Suppressor macrophage treated with lipopolysaccharide for 4 hours (primary cell): ENCODE data around the gene LTF.
A peak's percentile ranks its signal among the peaks of the same experiment; 100 is the strongest.
"Not testable (repeated sequence)": the region's sequence is repeated elsewhere in the genome, so short reads cannot be mapped to it uniquely, and the experiment has no call there.

Experiments used
- DNase-seq: peaks from one replicate; pipeline ENCODE4 v3.0.0-alpha.2; 2020

The LTF gene

DNA sequence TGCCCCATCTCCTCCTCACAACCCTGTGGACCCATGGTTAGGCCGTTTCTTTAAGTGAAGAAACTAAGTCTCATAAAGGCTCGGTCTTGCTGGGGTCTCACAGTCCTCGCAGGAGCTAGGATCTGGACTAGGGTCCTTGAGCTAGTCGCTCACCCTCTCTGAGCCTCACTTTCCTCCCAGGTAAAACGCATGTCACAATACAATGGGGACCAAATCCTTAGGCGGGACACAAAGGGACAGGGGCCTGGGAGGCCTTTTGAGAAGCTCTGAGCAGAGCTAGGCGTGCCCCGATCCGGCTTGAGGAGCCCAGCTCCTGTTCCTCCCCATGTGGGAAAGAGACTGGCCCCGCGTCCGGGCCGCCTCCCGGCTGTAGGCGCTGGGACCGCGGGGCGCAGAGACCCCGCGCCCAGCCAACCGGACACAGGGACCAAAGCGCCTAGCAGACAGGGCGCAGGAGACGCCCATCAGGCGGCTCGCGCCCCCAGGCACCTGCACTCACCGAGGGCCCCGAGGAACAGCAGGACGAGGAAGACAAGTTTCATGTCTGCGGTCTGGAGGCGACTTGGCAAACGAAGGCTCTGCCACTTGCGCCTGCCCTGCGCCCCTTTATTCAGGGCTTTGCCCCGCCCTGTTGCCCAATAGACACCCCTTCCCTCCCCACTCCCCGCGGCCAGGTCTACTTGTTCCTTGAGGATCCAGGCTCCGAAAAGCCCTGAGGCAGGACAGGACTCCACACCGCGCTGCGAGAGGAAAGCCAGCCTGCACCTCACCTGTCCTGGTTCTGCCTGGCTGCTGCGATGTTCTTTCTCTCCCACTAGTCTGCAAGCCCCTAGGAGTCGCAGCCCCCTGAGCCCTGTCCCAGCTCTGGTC, at the start of gene LTF:
LTF (minus strand) TSS at position 580 of the 870 bp plus-strand sequence; CDS start at position 542, 38 bp downstream.
- no peak for DNase-seq

DNA sequence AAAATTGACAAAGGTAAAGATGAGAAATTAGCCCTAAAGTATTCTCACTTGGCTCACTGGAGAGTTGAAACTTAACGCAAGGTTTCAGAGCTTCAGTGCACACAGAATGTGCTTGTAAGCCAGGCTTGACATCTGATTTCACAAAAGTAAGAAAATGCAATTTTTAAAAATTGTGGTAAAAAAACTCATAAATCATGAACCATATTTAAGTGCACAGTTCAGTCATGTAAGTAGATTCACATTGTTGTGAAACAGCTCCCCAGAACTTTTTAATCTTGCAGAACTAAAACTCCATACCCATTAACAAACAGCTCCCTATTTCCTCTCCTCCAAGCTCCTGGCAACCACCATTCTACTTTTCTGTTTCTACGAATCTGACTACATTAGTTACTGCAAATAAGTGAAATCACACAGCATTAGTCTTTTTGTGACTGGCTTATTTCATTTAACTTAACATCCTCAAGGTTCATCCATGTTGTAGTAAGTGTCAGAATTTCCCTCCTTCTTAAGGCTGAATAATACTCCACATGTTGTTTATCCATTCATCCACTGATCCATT, 47.6 kb upstream of the LTF start:
- DNase-seq = no peak

DNA sequence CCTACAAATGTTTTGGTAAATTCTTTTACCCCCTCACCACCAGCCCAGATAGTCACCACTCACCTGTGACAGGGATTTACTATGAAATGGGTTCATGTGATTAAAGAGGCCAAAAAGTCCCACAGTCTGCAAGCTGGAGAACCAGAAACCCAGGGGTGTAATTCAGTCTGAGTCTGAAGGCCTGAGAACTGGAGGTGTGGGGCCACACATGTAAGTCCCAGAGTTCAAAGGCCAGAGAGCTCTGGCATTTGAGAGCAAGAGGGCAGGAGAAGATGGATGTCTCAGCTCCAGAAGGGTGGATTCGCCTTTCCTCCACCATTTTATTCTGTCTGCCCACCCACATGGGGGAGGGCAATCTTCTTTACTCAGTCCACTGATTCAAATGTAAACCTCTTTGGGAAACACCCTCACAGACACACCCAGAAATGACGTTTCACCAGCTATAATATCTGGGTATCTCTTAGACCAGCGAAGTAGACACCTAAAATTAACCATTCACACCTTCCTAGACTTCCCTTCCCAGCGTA, 45.0 kb upstream of the LTF start:
- no peak for DNase-seq

DNA sequence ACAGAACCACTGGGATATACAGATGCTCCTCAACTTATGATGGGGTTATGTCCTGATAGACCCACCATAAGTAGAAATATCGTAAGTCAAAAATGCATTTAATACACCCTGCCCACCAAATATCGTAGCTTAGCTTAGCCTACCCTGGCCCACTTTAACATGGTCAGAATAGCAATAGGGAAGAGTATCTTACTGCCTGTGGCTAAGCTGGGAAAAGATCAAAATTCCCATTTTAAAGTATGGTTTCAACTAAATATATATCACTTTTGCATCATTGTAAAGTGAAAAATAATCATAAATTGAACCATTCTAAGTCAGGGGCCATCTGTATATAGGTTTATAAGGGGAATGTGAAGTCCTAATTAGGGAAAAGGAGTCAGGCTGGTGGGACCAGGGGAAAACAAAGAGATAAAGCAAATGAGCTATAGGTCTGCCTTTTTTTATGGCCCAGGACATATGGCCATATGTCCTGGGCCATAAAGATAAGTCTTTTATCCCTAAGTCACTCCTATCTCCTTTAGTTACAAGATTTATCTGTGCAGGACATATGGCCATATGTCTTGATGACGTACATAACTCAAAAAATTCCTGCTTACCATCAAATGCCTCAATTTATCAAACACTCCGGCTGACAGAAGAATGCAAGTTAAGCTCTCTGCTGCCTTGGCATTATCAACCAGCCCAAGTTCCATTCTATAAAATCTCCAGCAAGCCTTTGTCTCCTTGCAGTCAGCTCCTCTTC, 44.3 kb upstream of the LTF start:
- no peak for DNase-seq

DNA sequence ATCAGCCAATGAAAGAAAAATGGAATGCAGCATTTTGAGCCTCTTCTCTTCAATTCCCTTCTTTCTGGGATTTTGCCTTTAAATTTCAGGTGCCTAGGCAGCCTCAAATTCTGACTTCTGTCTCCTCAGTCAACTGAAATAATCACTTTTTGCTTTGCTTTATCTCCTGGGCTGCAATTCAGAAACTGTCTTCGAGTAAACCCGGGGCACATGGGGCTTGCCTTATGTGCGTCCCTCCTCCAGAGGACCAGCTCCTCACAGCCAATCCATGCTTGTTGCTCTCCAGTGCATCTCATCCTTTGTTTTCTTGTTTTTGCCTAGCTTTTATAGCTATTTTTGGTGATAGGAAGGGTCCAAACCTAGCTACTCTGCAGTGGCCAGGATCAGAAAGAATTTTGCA, 41.8 kb upstream of the LTF start:
- DNase-seq = no peak

DNA sequence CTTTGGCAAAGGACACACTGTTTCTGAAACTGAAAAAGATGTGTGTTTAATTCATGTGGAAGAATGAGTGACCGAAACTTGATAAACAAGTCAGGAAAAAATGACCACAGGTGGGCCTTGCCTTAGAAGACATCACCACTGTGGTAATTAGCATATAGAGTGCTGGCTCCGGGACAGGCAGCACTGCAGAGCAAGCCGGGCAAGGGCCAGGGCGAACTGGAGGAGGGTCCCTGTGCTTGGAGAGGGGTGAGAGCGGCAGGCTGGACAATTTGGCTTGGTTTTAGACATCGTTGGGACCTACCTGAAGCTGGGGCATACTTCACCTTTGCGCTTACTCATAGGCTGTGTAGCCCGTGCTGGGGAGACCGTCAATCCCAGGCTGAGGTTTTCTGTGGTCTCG, 41.2 kb upstream of the LTF start:
- DNase-seq = no peak

DNA sequence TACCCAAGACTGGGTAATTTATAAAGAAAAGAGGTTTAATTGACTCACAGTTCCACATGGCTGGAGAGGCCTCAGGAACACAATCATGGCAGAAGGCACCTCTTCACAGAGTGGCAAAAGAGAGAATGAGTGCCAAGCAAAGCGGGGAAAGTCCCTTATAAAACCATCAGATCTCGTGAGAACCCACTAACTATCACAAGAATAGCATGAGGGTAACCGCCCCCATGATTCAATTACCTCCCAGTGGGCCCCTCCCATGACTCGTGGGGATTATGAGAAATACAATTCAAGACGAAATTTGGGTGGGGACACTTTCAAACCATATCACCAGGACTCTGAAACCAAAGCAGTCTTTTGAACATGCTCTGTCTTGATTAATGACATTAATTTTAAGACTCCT, 40.1 kb upstream of the LTF start:
- peak; percentile 42 for DNase-seq

DNA sequence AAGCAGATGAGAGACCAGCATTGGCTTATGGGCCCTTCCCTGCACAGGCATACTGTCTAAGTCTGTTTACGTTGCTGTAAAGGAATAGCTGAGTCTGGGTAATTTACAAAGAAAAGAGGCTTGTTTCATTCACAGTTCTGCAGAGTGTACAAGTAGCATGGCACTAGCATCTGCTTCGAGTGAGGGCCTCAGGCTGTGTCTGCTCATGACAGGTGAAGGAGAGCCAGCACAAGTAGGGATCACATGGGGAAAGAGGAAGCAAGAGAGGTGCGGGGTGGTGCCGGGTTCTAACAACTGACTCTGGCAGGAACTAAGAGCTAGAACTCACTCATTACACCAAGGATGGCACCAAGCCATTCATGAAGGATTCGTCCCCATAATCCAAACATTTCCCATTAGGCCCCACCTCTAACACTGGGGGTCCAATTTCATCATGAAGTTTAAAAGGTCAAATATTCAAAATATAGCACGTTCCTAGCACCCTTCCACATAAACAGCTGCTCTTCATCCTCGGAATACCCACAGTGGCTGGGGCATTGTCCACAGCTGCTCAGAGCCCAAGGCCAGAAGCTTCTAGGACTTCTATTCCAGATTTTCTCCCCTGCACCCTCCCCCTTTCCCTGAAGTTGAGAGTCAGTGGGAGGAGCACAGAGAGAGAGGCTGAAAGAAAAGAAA, 38.6 kb upstream of the LTF start:
- no peak for DNase-seq

DNA sequence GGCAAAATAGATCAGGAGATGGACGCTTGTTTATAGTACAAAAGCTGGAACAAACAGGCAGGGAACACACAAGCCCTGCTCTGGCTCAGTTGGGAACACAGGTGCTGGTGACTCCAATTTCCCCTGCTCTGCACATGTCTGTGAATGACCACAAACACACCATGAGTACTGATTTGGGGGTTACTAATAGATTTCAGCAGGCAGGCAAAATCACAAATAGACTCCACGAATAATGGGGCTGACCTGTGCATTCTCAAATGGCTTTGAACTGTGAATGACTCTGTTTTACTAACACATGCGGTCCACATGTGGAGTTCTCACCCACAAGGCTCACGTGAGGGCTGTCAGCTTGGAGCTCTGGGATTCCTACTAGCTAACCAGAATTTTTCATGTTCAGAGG, 37.0 kb upstream of the LTF start:
- no peak for DNase-seq

DNA sequence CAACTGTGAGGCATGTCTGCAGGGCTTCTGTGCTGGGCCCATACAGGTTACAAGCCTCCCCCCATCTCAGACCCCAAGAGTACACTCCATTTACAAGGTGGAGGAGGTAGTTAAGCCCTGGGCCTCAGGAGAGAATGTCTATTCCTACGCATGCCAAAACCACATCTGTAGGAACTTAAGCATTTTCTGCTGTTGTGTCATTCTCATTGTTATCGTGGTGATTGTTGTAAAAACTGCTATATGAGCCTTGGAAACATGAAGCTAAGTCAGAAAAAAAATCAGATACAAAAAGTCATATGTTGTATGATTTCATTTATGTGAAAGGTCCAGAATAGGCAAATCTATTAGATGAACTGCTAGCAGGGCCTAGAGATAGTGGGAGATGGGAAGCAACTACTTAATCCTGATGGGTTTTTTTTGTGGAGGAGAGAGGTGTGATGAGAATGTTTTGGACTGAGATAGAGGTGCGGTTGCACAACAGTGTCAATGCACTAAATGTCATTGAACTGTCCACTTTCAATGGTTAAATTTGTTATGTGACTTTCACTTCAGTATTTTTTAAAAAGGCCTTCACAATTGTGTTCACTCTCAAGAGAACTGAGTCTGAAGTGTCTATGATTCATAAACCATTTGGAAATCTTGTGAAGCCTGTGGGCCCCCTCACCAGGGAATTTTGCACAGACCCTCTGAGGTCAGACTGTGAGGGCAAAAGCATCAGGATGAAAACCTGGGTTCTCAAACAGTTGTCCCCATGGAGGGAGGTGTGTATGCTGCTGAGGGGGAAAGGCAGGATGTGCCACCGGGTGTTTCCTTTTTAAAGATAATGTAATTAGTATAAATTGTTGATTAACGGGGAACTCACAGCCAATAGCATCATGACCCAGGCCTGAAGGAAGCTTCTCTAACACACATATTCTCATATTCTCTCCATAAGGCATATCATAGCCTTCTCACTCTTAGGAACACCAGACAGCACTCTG, 36.2 kb upstream of the LTF start:
- DNase-seq = peak; percentile 43

DNA sequence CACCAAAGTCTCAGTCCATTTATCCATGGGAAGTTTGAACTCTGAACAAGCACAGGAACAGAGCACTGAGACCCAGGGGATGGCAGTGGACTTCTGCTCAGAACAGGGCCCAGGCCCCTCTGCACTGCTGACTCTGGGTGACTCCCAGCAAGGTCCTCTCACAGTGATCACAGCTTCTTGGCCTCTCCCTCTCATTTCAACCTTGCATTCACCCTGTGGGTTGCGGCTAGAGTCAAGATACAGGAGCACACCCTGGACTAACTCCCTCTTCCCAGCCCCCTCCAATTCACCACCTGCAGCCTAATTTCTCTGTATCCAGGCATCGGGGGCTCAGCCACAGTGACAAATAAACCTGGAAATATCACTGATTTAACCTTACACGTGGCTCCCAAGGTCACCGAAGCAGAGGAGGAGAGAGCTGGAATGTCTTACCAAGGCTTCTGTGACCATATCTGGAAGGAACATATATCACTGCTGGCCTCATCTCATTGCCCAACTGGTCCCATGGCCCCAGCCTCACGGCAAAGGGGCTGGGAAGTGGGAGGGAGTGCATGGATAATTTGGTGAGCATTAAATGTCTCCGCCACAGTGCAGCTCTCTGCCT, 34.3 kb upstream of the LTF start:
- DNase-seq = no peak

DNA sequence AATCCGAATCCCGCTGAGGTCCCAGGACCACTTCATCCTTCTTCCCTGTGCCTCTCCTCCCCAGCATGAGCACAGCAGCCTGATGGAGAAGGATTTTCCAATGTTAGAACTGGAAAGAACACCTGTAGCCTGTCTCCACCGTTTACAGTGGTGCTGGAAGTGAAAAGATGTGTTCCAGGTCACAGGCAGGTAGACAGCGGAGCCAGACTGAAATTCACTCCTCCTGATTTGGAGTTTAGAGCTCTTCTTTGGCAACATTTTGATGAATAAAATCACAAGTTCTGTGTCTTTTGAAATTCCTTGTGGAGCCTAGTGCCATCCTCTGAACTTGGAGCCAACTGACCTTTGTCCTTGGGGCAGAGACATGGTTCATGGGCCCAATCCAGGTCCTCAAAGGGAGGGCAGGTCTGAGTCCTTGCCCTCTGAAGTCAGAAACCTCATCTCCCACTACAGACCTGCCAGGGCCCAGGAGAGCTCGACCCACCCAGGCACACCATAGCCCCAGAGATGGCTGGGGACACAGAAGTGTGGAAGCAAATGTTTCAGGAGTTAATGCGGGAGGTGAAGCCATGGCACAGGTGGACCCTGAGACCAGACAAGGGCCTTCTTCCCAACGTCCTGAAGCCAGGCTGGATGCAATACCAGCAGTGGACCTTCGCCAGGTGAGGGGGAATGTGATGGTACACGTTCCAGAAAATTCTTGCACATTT, 33.0 kb upstream of the LTF start, which contains the start of gene RTP3:
RTP3 (plus strand) TSS at position 421 of the 710 bp plus-strand sequence; CDS start at position 508, 87 bp downstream.
- DNase-seq = no peak

DNA sequence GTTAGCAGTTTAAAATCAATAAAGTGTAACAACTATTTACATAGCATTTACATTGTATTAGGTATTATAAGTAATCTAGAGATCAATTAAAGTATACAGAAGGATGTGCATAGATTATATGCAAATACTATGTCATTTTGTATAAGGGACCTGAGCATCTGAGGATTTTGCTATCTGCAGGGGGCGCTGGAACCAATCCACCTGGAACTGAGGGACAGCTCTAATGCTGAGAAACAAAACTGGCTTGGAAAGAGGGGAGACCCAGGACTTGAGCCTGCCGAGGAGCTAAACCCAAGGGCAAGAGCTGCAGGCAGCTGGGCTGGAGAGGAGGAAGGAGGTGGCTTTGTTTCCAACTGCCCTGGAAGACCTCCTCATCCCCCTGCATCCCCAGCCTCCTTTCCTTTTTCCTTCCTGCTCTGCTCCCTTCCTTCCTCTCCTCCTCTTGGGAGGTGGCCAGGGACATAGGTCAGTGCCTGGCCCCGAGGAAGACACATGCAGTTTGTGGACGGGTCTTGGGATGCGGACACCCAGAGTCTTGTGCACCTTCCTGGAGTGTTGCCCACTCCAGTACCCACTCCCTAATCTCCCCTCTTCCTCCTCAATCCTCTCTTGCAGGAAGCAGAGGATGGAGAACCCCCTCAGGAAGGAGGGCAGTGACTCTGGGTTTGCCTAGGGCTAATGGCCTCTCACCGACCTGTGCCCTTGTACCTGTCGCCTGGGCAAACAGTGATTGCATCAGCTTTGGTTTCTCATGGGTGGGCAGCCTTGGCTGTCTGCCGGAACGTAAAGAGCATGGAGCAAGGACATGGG, 32.2 kb upstream of the LTF start:
- peak; percentile 32 for DNase-seq

DNA sequence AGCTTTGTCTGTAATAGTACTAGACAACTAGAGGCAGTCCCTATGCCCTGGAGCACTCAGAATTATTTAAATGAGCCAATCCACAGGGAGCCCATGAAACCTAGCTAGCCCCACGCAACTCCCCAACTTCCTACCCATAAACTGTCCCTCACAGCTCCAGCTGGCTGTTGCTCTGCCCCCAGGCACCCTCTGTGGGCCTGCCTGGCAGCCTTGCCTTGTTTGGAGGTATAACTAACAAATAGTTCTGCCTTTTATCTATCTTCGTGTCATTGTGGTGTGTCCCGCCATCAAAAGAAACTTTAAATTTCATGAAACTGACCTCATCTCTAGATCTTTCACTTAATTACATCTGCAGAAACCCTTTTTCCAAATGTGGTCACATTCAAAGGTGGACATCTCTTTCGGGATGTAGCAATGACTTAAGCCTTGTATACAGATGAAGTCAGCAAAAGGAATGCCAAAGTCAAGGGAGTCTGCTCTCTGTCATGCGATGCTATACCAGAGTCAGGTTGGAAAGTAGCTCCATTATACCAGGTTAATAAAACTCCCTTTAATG, 31.3 kb upstream of the LTF start:
- no peak for DNase-seq

DNA sequence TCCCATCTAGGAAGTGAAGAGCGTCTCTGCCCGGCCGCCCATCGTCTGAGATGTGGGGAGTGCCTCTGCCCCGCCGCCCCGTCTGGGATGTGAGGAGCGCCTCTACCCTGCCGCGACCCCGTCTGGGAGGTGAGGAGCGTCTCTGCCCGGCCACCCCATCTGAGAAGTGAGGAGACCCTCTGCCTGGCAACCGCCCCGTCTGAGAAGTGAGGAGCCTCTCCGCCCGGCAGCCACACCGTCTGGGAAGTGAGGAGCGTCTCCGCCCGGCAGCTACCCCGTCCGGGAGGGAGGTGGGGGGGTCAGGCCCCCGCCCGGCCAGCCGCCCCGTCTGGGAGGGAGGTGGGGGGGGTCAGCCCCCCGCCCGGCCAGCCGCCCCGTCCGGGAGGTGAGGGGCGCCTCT, 29.8 kb upstream of the LTF start:
- not testable (repeated sequence) for DNase-seq

DNA sequence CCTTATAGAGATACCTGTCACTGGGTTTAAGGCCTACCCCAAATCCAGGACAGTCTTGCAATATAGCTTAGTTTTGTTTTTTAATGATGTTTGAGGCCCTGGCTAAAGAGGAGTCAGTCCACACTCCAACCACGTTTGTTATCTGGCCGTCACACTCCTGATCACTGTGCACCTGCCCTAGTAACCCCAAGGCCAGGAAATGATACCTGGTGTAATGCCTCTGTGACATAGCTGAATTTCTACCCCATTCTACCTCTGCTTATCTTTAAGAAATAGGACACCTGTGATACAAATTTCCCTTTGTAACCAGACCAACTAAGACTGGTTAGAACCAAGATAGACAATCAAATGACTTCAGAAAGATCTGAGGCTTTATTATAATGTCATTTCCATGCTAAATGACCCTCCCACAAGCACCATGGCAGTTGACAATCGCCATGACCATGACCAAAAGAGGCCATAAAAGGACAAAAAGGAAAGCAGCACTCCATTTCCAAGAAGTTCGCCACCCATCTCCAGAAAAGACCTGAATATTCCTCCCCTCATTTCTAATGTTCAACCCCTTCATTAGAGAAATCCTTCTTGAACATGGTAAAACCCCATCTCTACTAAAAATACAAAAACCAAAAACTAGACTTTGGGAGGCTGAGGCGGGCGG, 28.3 kb upstream of the LTF start:
- no peak for DNase-seq

DNA sequence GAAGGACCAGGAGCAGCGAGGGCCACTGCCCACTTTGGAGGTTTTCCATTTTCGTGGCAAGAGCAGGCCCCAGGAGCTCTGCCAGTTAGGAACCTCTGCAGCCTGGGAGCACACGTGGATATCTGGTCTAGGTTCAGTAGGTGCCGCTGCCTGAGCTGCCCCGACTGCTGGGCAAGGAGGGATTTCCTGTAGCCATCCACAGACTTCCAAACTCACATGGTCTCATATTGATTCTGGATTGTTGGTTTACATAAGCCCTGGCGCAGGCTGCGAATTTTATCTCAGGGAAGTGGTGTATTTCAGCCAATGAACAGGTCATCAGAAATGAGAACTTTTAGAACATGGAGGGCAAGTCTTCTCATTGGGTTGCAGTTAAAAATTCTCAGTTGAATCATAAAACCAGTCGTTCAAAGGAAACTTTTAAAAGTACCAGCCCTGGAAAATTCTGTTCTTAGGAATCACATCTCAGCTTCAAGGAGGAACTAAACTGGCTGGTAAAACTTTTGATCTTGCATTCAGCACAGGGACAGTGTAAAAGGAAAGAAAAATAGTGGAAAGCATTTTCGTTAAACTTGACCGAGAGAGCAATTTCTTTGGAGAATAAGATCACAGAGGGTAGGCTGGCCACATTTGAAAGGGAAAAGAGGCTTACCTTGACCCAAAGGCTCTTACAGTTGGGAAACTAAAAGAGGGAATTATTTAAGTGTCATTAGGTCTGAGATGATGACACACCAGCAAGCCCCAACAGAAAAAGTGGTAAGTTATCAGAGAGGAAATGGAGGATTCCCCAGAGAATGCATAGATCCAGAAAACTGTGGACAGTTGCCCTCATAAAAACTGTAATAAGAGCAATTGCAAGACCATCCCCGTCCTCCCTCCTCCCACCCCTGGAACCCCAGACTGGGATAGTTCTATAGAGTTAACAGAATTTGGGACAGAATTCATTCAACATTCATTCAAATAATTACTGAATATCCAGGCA, 26.7 kb upstream of the LTF start:
- DNase-seq = no peak
